ENCODE data around the gene KRTAP19-6. TPM values are rescaled to one million over a fixed set of nuclear protein-coding genes. Genes with fewer than 3 reads are reported as not detected.

Gene KRTAP19-6
- total RNA-seq, 1 experiment from 2014 or later = not detected

DNA sequence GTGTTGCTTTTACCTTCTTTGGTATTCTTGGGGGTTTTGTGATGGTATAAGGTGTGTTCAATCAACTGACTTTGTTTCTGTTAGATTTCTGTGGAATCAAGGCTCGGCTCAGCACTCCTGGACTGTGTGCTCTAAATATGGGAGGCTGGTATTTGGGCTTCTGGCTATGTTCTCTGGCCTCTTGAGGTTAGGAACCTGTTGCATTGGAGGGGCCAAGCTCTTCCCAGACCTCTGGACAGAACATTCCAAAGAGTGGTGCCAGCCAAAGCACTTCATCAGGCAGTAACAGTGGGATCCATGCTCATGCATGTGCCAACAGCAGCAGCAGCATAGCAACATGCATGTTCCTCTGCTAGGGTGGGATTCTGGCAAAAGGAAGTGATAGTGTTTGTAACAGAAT, 11.1 kb upstream of the KRTAP19-6 start:
- Histone ChIP-seq H3K4me3 (replicated peaks in 1 of 2; ENCODE audit: low read depth in 1 of 2, low read length in 2 of 2) (no peak overlapping the region), H2AFZ (ENCODE audit: low read depth, low read length, poor library complexity, severe bottlenecking) (no peak overlapping the region), H3K4me2 (ENCODE audit: low read length) (no peak overlapping the region), H3K9me3 (ENCODE audit: control insufficient read depth in 1 of 2, insufficient read depth in 1 of 2, low read depth in 1 of 2, low read length in 2 of 2) (peaks cover 21 to 26% of the 10 kb centered on the region in 2 experiments; a peak in 2 of 4 replicates), H3K9me2 (ENCODE audit: insufficient read depth) (no peaks in the 10 kb centered on the region), H4K20me1 (ENCODE audit: insufficient read depth) (no peaks in the 10 kb centered on the region), H3K79me2 (ENCODE audit: insufficient read depth, low read length) (no peaks in the 10 kb centered on the region), H3K27ac (ENCODE audit: low read depth, low read length) (no peak overlapping the region), H3K27me3 (ENCODE audit: insufficient read depth, low read length) (no peaks in the 10 kb centered on the region), H3K36me3 (ENCODE audit: control insufficient read depth in 1 of 2, insufficient read depth in 2 of 2, low read length in 2 of 2) (no peaks in the 10 kb centered on the region), H3K4me1 (ENCODE audit: control insufficient read depth in 1 of 2, insufficient read depth in 2 of 2, low read length in 2 of 2) (no peaks in the 10 kb centered on the region), H3K9ac (ENCODE audit: low read length) (no peak overlapping the region)
- ATAC-seq (no peak), DNase-seq (ENCODE audit: low read depth, low spot score) (no peak)
- ChIA-PET POLR2A (no interaction called here), CTCF (no interaction called here), RAD21 (ENCODE audit: low non-redundant PET in 1 of 2, low total read pairs in 2 of 2, uncharacterized antibody in 2 of 2, unreplicated experiment in 2 of 2) (no interaction called here)
- no TSS peak for BruUV-seq (replicated peaks)
- intact Hi-C loops (cut with micrococcal nuclease) = no loop called here
- no peak for TF ChIP-seq SP1 (IDR thresholded peaks at IDR 0.05; ENCODE audit: low read depth)
- TF ChIP-seq ELF1 (IDR thresholded peaks at IDR 0.05; ENCODE audit: borderline replicate concordance, low read depth) = no peak
- TF ChIP-seq RAD21 (IDR thresholded peaks at IDR 0.05; ENCODE audit: low read depth) = no peak
- no peak for TF ChIP-seq SIN3A (IDR thresholded peaks at IDR 0.05; ENCODE audit: low read depth)
- no peak for TF ChIP-seq EZH2 (IDR thresholded peaks at IDR 0.05)
- TF ChIP-seq CBX3 (IDR thresholded peaks at IDR 0.05; ENCODE audit: low read depth) = no peak
- no peak for TF ChIP-seq TCF7L2 (IDR thresholded peaks at IDR 0.05; ENCODE audit: borderline replicate concordance, extremely low read depth, insufficient read depth, insufficient read length)

GRCh38 chr21:30518876-30519275, 22.8 kb downstream of the KRTAP19-6 start:
- Histone ChIP-seq H3K9me2 (ENCODE audit: insufficient read depth) (no peaks in the 10 kb centered on the region), H2AFZ (ENCODE audit: low read depth, low read length, poor library complexity, severe bottlenecking) (no peak overlapping the region), H3K36me3 (ENCODE audit: control insufficient read depth in 1 of 2, insufficient read depth in 2 of 2, low read length in 2 of 2) (no peaks in the 10 kb centered on the region; a peak in 1 of 4 replicates), H3K79me2 (ENCODE audit: insufficient read depth, low read length) (no peaks in the 10 kb centered on the region), H3K9me3 (ENCODE audit: control insufficient read depth in 1 of 2, insufficient read depth in 1 of 2, low read depth in 1 of 2, low read length in 2 of 2) (peaks cover 0 to 25% of the 10 kb centered on the region in 2 experiments; a peak in 2 of 4 replicates), H4K20me1 (ENCODE audit: insufficient read depth) (no peaks in the 10 kb centered on the region), H3K4me3 (replicated peaks in 1 of 2; ENCODE audit: low read depth in 1 of 2, low read length in 2 of 2) (no peak overlapping the region), H3K4me1 (ENCODE audit: control insufficient read depth in 1 of 2, insufficient read depth in 2 of 2, low read length in 2 of 2) (no peaks in the 10 kb centered on the region), H3K4me2 (ENCODE audit: low read length) (no peak overlapping the region), H3K27ac (ENCODE audit: low read depth, low read length) (no peak overlapping the region), H3K27me3 (ENCODE audit: insufficient read depth, low read length) (no peaks in the 10 kb centered on the region), H3K9ac (ENCODE audit: low read length) (no peak overlapping the region)
- TF ChIP-seq, protein P1, sequence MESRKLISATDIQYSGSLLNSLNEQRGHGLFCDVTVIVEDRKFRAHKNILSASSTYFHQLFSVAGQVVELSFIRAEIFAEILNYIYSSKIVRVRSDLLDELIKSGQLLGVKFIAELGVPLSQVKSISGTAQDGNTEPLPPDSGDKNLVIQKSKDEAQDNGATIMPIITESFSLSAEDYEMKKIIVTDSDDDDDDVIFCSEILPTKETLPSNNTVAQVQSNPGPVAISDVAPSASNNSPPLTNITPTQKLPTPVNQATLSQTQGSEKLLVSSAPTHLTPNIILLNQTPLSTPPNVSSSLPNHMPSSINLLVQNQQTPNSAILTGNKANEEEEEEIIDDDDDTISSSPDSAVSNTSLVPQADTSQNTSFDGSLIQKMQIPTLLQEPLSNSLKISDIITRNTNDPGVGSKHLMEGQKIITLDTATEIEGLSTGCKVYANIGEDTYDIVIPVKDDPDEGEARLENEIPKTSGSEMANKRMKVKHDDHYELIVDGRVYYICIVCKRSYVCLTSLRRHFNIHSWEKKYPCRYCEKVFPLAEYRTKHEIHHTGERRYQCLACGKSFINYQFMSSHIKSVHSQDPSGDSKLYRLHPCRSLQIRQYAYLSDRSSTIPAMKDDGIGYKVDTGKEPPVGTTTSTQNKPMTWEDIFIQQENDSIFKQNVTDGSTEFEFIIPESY (IDR thresholded peaks at IDR 0.05; ENCODE audit: extremely low read depth, insufficient replicate concordance, low read length) = no peak
- TF ChIP-seq EZH2 (IDR thresholded peaks at IDR 0.05) = no peak
- no peak for TF ChIP-seq FOSL1 (IDR thresholded peaks at IDR 0.05; ENCODE audit: low read depth)
- intact Hi-C loops (cut with micrococcal nuclease) = no loop called here
- ATAC-seq = no peak
- no peak for DNase-seq (ENCODE audit: low read depth, low spot score)
- BruUV-seq (replicated peaks) = no TSS peak
- RAD21 ChIA-PET (ENCODE audit: low non-redundant PET in 1 of 2, low total read pairs in 2 of 2, uncharacterized antibody in 2 of 2, unreplicated experiment in 2 of 2) = no interaction called here
- CTCF ChIA-PET = no interaction called here
- POLR2A ChIA-PET = no interaction called here

All from HCT116 (cell line).